ENCODE measurements around the gene FATE1.

DNA sequence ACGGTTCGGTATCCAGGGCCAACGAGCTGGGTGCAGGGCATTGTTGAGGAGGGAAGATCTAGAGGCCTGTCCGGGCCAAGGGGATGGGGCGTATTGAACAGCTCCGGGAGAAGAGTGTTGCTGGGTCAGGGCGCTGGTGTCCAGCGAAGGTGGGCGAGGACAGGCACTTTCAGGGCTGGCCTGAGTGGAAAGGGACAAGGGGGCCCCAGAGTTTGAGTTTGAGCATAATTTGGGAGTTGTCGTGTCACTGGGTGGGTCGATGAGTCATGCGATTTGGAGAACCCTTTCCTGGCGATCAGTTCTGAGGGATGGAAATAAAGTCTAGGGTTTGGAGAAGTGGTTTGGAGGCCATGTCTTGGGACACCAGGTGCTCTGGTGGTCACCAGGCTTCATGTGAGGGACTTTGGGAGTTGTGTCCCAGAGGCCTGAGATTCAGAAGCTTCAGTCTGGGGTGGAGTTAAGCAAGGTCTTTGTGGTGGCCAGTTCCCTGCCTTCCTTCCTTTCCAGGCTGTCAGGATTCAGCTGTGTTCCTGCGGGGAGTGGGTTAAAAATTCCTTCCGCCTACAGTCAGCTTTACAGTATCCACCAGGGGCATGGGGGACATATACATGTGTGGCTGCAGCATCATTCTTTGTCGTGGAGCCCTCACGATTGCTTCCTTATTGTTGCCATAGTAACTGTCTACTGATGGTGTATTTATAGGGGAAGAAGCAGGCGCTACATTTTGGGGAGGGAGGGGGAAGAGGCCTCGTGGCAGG, 20.1 kb upstream of the FATE1 start:
- TF ChIP-seq, protein P1, sequence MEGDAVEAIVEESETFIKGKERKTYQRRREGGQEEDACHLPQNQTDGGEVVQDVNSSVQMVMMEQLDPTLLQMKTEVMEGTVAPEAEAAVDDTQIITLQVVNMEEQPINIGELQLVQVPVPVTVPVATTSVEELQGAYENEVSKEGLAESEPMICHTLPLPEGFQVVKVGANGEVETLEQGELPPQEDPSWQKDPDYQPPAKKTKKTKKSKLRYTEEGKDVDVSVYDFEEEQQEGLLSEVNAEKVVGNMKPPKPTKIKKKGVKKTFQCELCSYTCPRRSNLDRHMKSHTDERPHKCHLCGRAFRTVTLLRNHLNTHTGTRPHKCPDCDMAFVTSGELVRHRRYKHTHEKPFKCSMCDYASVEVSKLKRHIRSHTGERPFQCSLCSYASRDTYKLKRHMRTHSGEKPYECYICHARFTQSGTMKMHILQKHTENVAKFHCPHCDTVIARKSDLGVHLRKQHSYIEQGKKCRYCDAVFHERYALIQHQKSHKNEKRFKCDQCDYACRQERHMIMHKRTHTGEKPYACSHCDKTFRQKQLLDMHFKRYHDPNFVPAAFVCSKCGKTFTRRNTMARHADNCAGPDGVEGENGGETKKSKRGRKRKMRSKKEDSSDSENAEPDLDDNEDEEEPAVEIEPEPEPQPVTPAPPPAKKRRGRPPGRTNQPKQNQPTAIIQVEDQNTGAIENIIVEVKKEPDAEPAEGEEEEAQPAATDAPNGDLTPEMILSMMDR (conservative IDR thresholded peaks at IDR 0.05): no peak
- TF ChIP-seq ZFX (IDR thresholded peaks at IDR 0.05): no peak

Data from C4-2B (cell line).